Activated T-cell treated with anti-CD3 and anti-CD28 coated beads, Interleukin-2, amount 50 U/mL, for 72 hours (primary cell): ENCODE results near the gene NLGN1. TPM values are rescaled to one million over a fixed set of nuclear protein-coding genes. Genes with fewer than 3 reads are reported as not detected.
"Not testable (repeated sequence)": the region's sequence is repeated elsewhere in the genome, so short reads cannot be mapped to it uniquely, and the experiment has no call there.

Experiments used
- ATAC-seq, 2 donors: fragments of 150-1000 bp; cut with Tn5 transposase; replicated peaks in 1 of 2; 2 replicates each; pipeline ENCODE4 v1.10.0; 2021; ENCODE audit warnings: moderate library complexity in 2 of 2, mild to moderate bottlenecking in 1 of 2
- DNase-seq, 2 donors: peaks; one replicate each; pipeline ENCODE4 v3.0.0; 2021 to 2022; ENCODE audit warnings: mixed read lengths in 1 of 2
- H3K27ac Mint-ChIP-seq: one replicate; pipeline ENCODE4 v1.8.0; 2022; ENCODE audit warnings: mild to moderate bottlenecking, moderate library complexity, mixed read lengths
- H3K27me3 Mint-ChIP-seq: one replicate; pipeline ENCODE4 v1.8.0; 2022; ENCODE audit warnings: low read depth, mixed read lengths
- H3K36me3 Mint-ChIP-seq, 2 donors: one replicate each; pipeline ENCODE4 v1.8.0; 2022; ENCODE audit warnings: mixed read lengths in 2 of 2, mild to moderate bottlenecking in 1 of 2; ENCODE audit not compliant: insufficient read depth in 2 of 2
- H3K4me1 Mint-ChIP-seq: one replicate; pipeline ENCODE4 v1.8.0; 2022; ENCODE audit warnings: low read depth, mixed read lengths
- H3K4me3 Mint-ChIP-seq, 2 donors: one replicate each; pipeline ENCODE4 v1.8.0; 2022; ENCODE audit warnings: mild to moderate bottlenecking in 2 of 2, mixed read lengths in 2 of 2, moderate library complexity in 2 of 2
- H3K9me3 Mint-ChIP-seq, 2 donors: one replicate each; pipeline ENCODE4 v1.8.0; 2022; ENCODE audit warnings: mixed read lengths in 2 of 2
- total RNA-seq, 2 donors: library from RNA; stranded (reverse); gene quantifications; one replicate each; pipeline ENCODE4 v1.2.3, GENCODE V29; 2022

NLGN1 gene
- total RNA-seq, 2 donors from 2014 or later, result not detected

DNA sequence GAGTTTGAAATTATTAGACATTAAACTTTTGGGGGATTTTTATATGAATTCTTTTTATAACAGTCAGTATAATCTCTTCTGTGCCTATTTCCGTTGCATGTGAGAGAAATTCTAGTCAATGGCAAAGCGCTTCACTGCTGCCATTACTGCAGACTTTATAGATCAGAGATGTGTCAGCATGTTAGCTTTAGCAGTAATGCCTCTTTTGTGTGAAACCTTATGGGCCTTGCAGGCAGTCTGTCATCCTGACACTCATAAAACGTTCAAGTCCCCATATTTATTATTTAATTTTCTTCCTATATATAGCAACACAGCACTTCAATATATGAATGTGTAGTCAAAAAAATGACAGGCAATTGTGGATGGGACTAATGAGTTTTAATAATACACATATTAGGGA, 191.0 kb downstream of the NLGN1 start:
- no peak for DNase-seq
- Mint-ChIP-seq H3K27me3 (peaks cover 31% of the 10 kb centered on the region), H3K9me3 (peaks cover 0 to under 1% of the 10 kb centered on the region in 2 donors), H3K36me3 (no peaks in the 10 kb centered on the region), H3K4me3 (no peak overlapping the region), H3K4me1 (peaks cover 13% of the 10 kb centered on the region), H3K27ac (no peak overlapping the region)
- ATAC-seq, result no peak

DNA sequence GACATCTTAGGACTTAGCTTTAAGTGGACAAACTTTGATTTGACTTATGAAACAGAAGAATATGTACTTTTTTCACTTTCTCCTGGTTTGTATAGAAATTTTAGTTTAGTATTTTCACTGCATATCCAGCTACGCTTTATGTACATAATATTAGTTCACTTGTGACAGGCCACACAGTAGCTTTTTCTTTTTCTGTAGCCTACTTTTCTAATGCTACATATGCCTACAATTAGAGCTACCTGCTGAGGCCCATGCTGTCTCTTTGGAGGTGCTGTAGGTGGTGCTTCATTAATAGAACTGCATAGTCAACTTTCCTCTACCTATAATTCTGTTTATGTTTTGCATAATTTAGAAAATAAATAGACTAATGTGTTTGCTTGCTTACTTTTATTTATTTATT, 191.6 kb downstream of the NLGN1 start:
- no peak for ATAC-seq
- Mint-ChIP-seq H3K9me3 (peaks cover 0 to 1% of the 10 kb centered on the region in 2 donors), H3K4me1 (peaks cover 13% of the 10 kb centered on the region), H3K4me3 (no peak overlapping the region), H3K36me3 (no peaks in the 10 kb centered on the region), H3K27me3 (peaks cover 25% of the 10 kb centered on the region), H3K27ac (no peak overlapping the region)
- no peak for DNase-seq

DNA sequence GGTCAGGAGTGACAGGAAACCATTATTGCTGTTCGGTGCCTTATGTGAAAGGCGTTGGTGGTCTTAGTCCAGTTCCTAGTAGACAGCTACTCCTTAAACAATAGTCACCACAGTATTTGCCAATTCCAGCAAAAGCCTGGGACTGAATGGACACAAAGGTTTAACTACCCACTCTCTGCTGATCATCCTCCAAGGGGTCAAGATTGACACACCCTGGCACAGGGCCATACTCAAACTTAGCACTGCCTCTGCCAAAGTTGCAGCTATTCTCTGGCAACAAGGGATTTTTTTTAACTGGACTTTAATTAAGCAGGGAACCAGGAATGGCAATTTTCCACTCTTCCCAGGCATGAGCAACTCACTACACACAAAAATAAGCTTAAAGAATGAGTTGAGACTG, 193.9 kb downstream of the NLGN1 start:
- DNase-seq (no peak), ATAC-seq (no peak)
- no peak overlapping the region for H3K4me3 Mint-ChIP-seq
- H3K9me3 Mint-ChIP-seq, result peaks cover 1 to 3% of the 10 kb centered on the region in 2 donors
- no peaks in the 10 kb centered on the region for H3K36me3 Mint-ChIP-seq
- H3K27me3 Mint-ChIP-seq, result peaks cover 2% of the 10 kb centered on the region
- no peak overlapping the region for H3K27ac Mint-ChIP-seq
- no peaks in the 10 kb centered on the region for H3K4me1 Mint-ChIP-seq

DNA sequence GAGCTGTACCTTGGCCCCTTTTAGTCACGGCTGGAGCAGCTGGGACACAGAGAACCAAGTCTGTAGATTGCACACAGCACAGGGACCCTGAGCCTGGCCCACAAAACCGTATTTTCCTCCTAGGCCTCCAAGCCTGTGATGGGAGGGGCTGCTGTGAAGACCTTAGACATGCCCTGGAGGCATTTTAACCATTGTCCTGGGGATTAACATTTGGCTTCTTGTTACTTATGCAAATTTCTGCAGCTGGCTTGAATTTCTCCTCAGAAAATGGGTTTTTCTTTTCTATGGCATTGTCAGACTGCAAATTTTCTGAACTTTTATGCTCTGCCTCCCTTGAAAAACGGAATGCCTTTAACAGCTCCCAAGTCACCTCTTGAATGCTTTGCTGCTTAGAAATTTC, 197.3 kb downstream of the NLGN1 start:
- not testable (repeated sequence) for H3K9me3 Mint-ChIP-seq, H3K4me1 Mint-ChIP-seq, H3K27ac Mint-ChIP-seq, DNase-seq, H3K36me3 Mint-ChIP-seq, H3K4me3 Mint-ChIP-seq, ATAC-seq, H3K27me3 Mint-ChIP-seq

DNA sequence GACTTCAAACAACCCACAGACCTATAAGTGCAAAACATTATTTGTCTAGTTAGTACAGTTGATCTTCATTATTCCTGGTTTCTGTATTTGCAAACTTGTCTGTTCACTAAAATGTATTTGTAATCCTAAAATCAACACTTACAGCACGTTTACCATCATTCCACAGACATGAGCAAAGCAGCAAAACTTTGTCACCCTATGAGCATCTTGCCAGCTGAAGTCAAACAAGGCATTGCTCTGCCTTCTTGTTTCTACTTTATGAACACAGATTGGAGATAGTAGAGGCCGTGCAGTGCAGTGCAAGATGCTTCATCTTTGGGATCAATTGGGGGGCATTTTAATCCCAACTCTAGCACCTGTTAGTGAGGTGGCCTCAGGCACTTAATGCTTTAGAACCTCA, 202.1 kb downstream of the NLGN1 start:
- H3K4me1 Mint-ChIP-seq, result no peaks in the 10 kb centered on the region
- H3K27me3 Mint-ChIP-seq, result no peaks in the 10 kb centered on the region
- peaks cover 0 to 8% of the 10 kb centered on the region in 2 donors for H3K9me3 Mint-ChIP-seq
- no peak overlapping the region for H3K4me3 Mint-ChIP-seq
- H3K27ac Mint-ChIP-seq, result no peak overlapping the region
- DNase-seq (no peak), ATAC-seq (no peak)
- H3K36me3 Mint-ChIP-seq, result no peaks in the 10 kb centered on the region

DNA sequence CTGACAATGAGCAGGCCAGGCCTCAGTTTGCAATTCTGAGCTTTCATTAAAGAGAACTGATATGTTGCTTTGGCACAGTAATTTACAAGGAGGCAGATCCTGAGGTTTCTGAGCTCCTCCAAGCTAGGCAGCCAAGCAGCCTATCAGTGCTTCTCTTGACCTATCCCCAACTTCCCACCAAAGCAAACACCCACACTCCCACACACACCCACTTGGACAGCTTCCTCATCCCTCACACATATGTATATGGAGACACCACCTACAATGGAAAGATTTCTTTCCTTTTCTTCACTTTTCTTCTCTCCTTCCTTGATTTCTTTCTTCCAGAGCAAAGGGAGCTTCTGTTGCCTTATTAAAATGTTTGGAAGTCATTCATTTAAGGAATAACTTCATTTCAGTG, 217.0 kb downstream of the NLGN1 start:
- no peaks in the 10 kb centered on the region for H3K4me1 Mint-ChIP-seq
- DNase-seq, result no peak
- peaks cover 3 to 10% of the 10 kb centered on the region in 2 donors for H3K9me3 Mint-ChIP-seq
- no peak for ATAC-seq
- H3K4me3 Mint-ChIP-seq, result no peak overlapping the region
- no peaks in the 10 kb centered on the region for H3K36me3 Mint-ChIP-seq
- peak overlapping the region; percentile 46 for H3K27ac Mint-ChIP-seq
- no peaks in the 10 kb centered on the region for H3K27me3 Mint-ChIP-seq

DNA sequence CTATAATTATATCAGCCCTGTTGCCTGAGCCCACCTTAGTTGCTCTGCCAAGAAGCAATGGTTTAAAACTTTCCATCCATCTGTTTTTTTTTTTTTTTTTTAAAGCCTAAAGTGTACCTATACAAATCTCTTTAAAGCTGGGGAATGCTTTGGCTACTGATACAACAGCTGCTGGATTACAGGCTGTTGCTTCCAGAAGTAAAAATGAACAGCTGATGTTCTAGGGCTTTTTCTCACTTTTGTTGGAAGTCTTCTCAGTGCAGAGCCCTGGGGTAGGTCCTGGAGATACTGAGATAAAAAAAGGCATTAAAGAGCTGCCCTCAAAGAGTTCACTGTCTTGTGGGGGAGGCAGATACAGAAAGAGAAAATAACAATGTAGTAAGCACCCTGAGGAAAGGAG, 218.1 kb downstream of the NLGN1 start:
- no peak overlapping the region for H3K4me3 Mint-ChIP-seq
- H3K9me3 Mint-ChIP-seq, result peaks cover 0 to 3% of the 10 kb centered on the region in 2 donors
- no peaks in the 10 kb centered on the region for H3K36me3 Mint-ChIP-seq
- no peaks in the 10 kb centered on the region for H3K27me3 Mint-ChIP-seq
- no peaks in the 10 kb centered on the region for H3K4me1 Mint-ChIP-seq
- no peak for ATAC-seq
- DNase-seq, result no peak
- H3K27ac Mint-ChIP-seq, result no peak overlapping the region

DNA sequence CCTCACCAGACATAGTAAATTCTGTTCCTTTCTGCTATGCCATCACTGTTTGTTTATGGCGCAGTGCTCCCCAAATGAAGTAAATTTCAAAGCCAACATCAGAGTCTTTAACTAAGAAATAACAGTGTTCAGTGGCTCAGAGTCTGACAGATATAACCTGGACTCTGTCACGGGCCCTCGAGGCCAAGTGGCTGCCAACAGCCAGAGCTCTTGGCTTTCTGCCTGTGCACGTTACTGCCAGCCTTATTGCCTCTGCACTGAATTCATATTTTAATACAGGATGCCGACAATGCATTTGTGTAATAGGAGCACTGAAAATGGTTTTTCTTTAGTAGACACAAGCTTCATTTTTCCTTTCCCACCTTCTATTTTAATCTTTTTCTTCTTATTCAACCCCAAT, 219.9 kb downstream of the NLGN1 start:
- H3K36me3 Mint-ChIP-seq, result no peaks in the 10 kb centered on the region
- H3K9me3 Mint-ChIP-seq, result peaks cover 0 to 3% of the 10 kb centered on the region in 2 donors
- no peak for DNase-seq
- no peak overlapping the region for H3K27ac Mint-ChIP-seq
- no peak for ATAC-seq
- H3K4me1 Mint-ChIP-seq, result no peaks in the 10 kb centered on the region
- H3K4me3 Mint-ChIP-seq, result no peak overlapping the region
- no peaks in the 10 kb centered on the region for H3K27me3 Mint-ChIP-seq

DNA sequence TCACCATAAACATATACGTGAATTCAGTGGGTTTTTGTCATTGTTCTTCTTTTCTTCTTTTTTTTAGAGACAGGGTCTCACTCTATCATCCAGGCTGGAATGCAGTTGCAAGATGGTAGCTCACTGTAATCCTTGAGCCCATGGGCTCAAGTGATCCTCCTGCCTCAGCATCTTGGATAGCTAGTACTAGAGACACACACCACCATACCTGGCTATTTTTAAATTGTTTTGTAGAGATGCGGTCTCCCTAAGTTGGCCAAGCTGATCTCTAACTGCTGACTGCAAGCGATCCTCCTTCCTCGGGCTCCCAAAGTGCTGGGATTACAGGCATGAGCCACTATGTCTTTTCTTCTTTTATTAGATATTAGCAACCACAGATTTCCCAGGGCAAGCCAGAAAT, 220.6 kb downstream of the NLGN1 start:
- no peak overlapping the region for H3K4me3 Mint-ChIP-seq
- no peaks in the 10 kb centered on the region for H3K4me1 Mint-ChIP-seq
- peaks cover 0 to 3% of the 10 kb centered on the region in 2 donors for H3K9me3 Mint-ChIP-seq
- no peak for ATAC-seq
- no peak for DNase-seq
- H3K36me3 Mint-ChIP-seq, result no peaks in the 10 kb centered on the region
- H3K27me3 Mint-ChIP-seq, result no peaks in the 10 kb centered on the region
- H3K27ac Mint-ChIP-seq, result no peak overlapping the region

DNA sequence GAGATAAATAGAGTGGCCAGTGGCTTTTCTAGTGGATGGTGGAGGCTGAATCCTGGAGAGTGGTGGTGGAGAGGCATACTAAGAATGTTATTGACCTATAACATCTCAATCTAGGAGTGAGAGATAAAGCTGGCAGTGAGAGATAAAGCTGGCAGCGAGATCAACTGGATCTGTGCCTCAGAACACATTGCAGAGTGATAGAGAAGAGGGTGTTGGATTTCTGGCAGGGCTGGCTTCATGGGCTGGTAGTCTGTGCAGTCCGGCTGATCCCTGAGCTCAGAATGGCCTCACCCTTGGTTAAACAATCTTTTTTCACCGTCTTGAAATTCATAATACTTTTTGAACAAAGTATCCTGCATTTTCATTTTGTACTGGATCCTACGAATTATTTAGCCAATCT, 221.2 kb downstream of the NLGN1 start:
- Mint-ChIP-seq H3K9me3 (peaks cover 1 to 3% of the 10 kb centered on the region in 2 donors), H3K4me1 (no peaks in the 10 kb centered on the region), H3K27me3 (no peaks in the 10 kb centered on the region), H3K4me3 (no peak overlapping the region), H3K36me3 (no peaks in the 10 kb centered on the region), H3K27ac (no peak overlapping the region)
- DNase-seq (no peak), ATAC-seq (no peak)

DNA sequence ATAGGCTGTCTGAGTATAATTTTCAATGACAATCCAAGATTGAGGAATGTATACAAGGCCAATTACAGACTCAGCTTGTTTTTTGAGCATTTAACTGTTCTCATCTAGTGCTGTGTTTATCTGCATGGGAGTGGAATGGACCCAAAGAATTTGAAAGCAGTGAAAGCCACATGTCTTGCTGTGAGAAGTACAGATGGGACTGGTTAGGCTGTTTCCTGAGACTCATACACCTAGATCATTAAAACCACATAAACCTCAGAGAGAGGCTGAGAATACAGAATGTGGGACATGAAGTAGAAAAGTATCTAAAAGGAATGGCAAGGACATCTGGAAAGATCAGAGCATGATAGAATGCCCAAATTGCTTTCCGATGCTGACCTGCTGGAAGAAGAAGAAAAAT, 224.6 kb downstream of the NLGN1 start:
- no peak overlapping the region for H3K4me3 Mint-ChIP-seq
- no peak for DNase-seq
- peaks cover 0 to 1% of the 10 kb centered on the region in 2 donors for H3K9me3 Mint-ChIP-seq
- ATAC-seq, result no peak
- H3K27me3 Mint-ChIP-seq, result no peaks in the 10 kb centered on the region
- H3K27ac Mint-ChIP-seq, result no peak overlapping the region
- no peaks in the 10 kb centered on the region for H3K4me1 Mint-ChIP-seq
- no peaks in the 10 kb centered on the region for H3K36me3 Mint-ChIP-seq

DNA sequence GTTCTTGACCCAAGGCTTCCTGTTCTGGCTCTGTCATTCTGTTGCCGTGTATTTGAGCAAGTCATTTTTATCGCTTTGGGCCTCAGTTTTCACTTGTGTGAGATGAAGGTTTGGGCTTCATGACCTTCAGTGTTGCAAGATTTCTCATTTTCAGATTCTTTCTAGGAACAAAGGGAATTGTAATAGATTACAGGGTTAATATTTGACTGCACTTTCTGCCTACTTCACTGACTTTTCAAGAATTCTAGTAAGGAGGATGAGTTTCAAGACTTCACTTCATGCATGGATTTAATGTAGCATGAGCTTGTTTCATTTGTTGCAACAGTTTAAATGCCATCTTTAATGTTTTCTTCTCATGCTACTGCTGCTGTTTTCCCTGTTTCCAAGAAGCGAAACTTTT, 226.5 kb downstream of the NLGN1 start:
- no peak for DNase-seq
- Mint-ChIP-seq H3K27ac (no peak overlapping the region), H3K4me3 (no peak overlapping the region), H3K27me3 (no peaks in the 10 kb centered on the region), H3K36me3 (no peaks in the 10 kb centered on the region), H3K9me3 (peaks cover 0 to 1% of the 10 kb centered on the region in 2 donors), H3K4me1 (no peaks in the 10 kb centered on the region)
- ATAC-seq, result no peak

DNA sequence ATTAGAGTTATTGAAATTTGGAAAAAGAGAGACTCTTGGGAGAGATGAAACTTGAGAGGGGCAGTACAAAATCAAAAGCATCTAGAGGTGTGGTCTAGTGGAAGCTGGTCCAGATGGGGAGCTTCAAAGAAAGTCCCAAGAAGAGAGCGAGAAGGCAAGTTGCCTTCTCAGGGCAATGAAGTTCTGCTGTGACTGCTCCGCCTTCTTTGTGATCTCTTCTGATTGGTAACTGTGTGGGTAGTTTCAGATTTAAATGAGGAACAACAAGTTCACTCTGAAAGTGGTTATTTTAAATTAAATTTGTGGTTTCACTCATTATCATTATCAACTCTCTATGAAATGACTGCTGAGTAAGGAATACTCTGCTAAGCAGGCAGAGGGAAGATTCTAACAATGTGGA, 233.3 kb downstream of the NLGN1 start:
- H3K9me3 Mint-ChIP-seq, result peaks cover 0 to 2% of the 10 kb centered on the region in 2 donors
- no peak for ATAC-seq
- no peaks in the 10 kb centered on the region for H3K36me3 Mint-ChIP-seq
- no peaks in the 10 kb centered on the region for H3K27me3 Mint-ChIP-seq
- no peak for DNase-seq
- no peak overlapping the region for H3K27ac Mint-ChIP-seq
- no peak overlapping the region for H3K4me3 Mint-ChIP-seq
- no peaks in the 10 kb centered on the region for H3K4me1 Mint-ChIP-seq

DNA sequence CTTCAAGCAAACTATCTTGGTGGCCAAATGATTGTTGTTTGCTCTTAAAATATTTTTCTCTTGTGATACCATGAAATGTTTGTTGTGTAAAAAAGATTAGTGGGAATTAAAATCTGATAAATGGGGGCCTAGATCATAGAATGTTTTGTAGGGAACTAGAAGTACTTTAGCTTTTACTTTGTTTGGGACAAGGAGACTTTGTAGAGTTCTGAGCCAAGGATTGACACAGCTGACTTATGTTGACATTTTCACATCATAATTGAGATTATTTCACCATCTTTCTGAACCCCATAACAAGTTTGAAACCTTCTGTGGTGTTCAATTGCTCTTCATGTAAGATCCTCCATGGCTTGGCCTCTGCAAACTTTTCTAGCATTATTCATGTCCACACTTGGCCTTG, 235.4 kb downstream of the NLGN1 start:
- Mint-ChIP-seq H3K36me3 (no peaks in the 10 kb centered on the region), H3K4me3 (no peak overlapping the region), H3K9me3 (peaks cover 0 to 2% of the 10 kb centered on the region in 2 donors), H3K4me1 (no peaks in the 10 kb centered on the region), H3K27ac (no peak overlapping the region), H3K27me3 (no peaks in the 10 kb centered on the region)
- no peak for ATAC-seq
- DNase-seq, result no peak
